HepG2 (cell line): ENCODE measurements around the gene MAB21L4. TPM values are rescaled to one million over a fixed set of nuclear protein-coding genes. Genes with fewer than 3 reads are reported as not detected.
A peak's percentile ranks its signal among the peaks of the same experiment; 100 is the strongest.

ENCODE experiments used
- ATF6 ChIP-seq: sonication (generic); formaldehyde crosslinking; conservative IDR thresholded peaks from 2 replicates; pipeline ENCODE4 v1.4.0; 2020; ENCODE audit warnings: missing genetic modification reagents
- BORCS8-MEF2B ChIP-seq: sonication (generic); formaldehyde crosslinking; IDR thresholded peaks from 2 replicates; pipeline ENCODE4 v1.8.0; 2022; ENCODE audit warnings: mild to moderate bottlenecking, missing genetic modification reagents
- CENPX ChIP-seq: sonication (generic); formaldehyde crosslinking; IDR thresholded peaks from 2 replicates; pipeline ENCODE4 v1.9.0; 2021; ENCODE audit warnings: mild to moderate bottlenecking, missing genetic modification reagents, moderate library complexity
- ETV5 ChIP-seq: IDR thresholded peaks from 2 replicates; pipeline ENCODE4 v1.6.1; 2018; ENCODE audit warnings: missing biosample characterization, missing genetic modification reagents, inconsistent platforms, borderline replicate concordance
- HIVEP1 ChIP-seq: sonication (generic); formaldehyde crosslinking; IDR thresholded peaks from 2 replicates; pipeline ENCODE4 v1.4.0; 2020; ENCODE audit warnings: mild to moderate bottlenecking, missing genetic modification reagents
- ISL2 ChIP-seq: sonication (generic); formaldehyde crosslinking; IDR thresholded peaks from 2 replicates; pipeline ENCODE4 v1.5.0; 2020; ENCODE audit warnings: missing genetic modification reagents
- MYC ChIP-seq: sonication (generic); formaldehyde crosslinking; IDR thresholded peaks from 2 replicates; pipeline ENCODE4 v1.9.0; 2021; ENCODE audit warnings: missing genetic modification reagents, borderline replicate concordance
- NONO ChIP-seq, 2 experiments: fragments of 450-650 bp in 1 of 2; sonication (generic) in 1 of 2; formaldehyde crosslinking in 1 of 2; IDR thresholded peaks in 1 of 2; conservative IDR thresholded peaks in 1 of 2; 2 replicates each; pipeline versions ENCODE4 v1.6.1 to v1.8.0; 2017 to 2022; ENCODE audit warnings: mild to moderate bottlenecking in 1 of 2, missing genetic modification reagents in 1 of 2, moderate library complexity in 1 of 2
- PATZ1 ChIP-seq: sonication (generic); formaldehyde crosslinking; IDR thresholded peaks from 2 replicates; pipeline ENCODE4 v1.4.0; 2020; ENCODE audit warnings: missing genetic modification reagents
- RBM39 ChIP-seq: fragments of 200-400 bp; formaldehyde crosslinking; IDR thresholded peaks from one replicate; pipeline ENCODE4 v1.6.1; 2018; ENCODE audit warnings: antibody characterized with exemption, mild to moderate bottlenecking, low read depth, low read length; ENCODE audit not compliant: poor library complexity, severe bottlenecking
- RELA ChIP-seq: sonication (generic); formaldehyde crosslinking; IDR thresholded peaks from 2 replicates; pipeline ENCODE4 v1.4.0; 2020; ENCODE audit warnings: missing genetic modification reagents
- RXRA ChIP-seq: sonication (generic); formaldehyde crosslinking; IDR thresholded peaks from 2 replicates; pipeline ENCODE4 v1.5.1; 2020; ENCODE audit warnings: missing genetic modification reagents
- SALL1 ChIP-seq: sonication (generic); formaldehyde crosslinking; IDR thresholded peaks from 2 replicates; pipeline ENCODE4 v1.8.0; 2022; ENCODE audit warnings: mild to moderate bottlenecking, missing genetic modification reagents
- SMC3 ChIP-seq: IDR thresholded peaks from 2 replicates; pipeline ENCODE4 v1.6.1; 2011; ENCODE audit warnings: low read length, improper control_type of control experiment
- ZBTB7A ChIP-seq: sonication (generic); formaldehyde crosslinking; IDR thresholded peaks from 2 replicates; pipeline ENCODE4 v1.8.0; 2022; ENCODE audit warnings: mild to moderate bottlenecking, missing genetic modification reagents
- ZC3H13 ChIP-seq: sonication (generic); formaldehyde crosslinking; IDR thresholded peaks from 2 replicates; pipeline ENCODE4 v1.8.1; 2023; ENCODE audit warnings: mild to moderate bottlenecking, missing genetic modification reagents, moderate library complexity
- ZNF326 ChIP-seq: sonication (generic); formaldehyde crosslinking; IDR thresholded peaks from 2 replicates; pipeline ENCODE4 v1.4.0; 2020; ENCODE audit warnings: missing genetic modification reagents, borderline replicate concordance
- ZNF646 ChIP-seq: sonication (generic); formaldehyde crosslinking; IDR thresholded peaks from 2 replicates; pipeline ENCODE4 v1.9.0; 2021; ENCODE audit warnings: mild to moderate bottlenecking, missing genetic modification reagents
- ZNF878 ChIP-seq: sonication (generic); formaldehyde crosslinking; IDR thresholded peaks from 2 replicates; pipeline ENCODE4 v1.8.1; 2023; ENCODE audit warnings: mild to moderate bottlenecking, missing genetic modification reagents, moderate library complexity
- polyA plus RNA-seq, 8 experiments: library from polyadenylated mRNA; depleted of rRNA in 3 of 8; stranded (reverse) in 7 of 8; unstranded in 1 of 8; fragments of >200 nt; fragmentation: Illumina TruSeq in 4 of 8; extraction: Trizol in 4 of 8; gene quantifications; 2 replicates each; pipeline versions ENCODE4 v1.2.1 to v1.2.3, GENCODE V29; 2011 to 2016; ENCODE audit warnings: low read depth in 4 of 8, missing spikeins in 1 of 8, mixed read lengths in 1 of 8; ENCODE audit not compliant: insufficient read depth in 1 of 8
- total RNA-seq, 5 experiments: library from RNA; depleted of rRNA; stranded (reverse); fragments of >200 nt; fragmentation: Illumina TruSeq; extraction: Trizol; gene quantifications; 2 replicates each; pipeline ENCODE4 v1.2.3, GENCODE V29; 2016; ENCODE audit warnings: low read depth in 1 of 5

The MAB21L4 gene
- total and polyA plus RNA-seq, 2 of the 13 experiments (the other 11 are each of a cell fraction or from before 2014, with no cell fraction given), result 3.0 to 14.0 TPM

GRCh38 chr2:240876475-240877251 lies 19.3 kb downstream of the MAB21L4 start (continued):
- TF ChIP-seq RBM39, result peak; percentile 93
- no peak for TF ChIP-seq ZNF646 (CRISPR knock-in tag)
- TF ChIP-seq SALL1 (CRISPR knock-in tag), result peak; percentile 97
- no peak for TF ChIP-seq ZNF878
- TF ChIP-seq MYC (CRISPR knock-in tag), result peak; percentile 98
- TF ChIP-seq RELA (CRISPR knock-in tag), result no peak; the same call in 1 of the 2 replicates
- TF ChIP-seq PATZ1 (CRISPR knock-in tag), result peak; percentile 81
- TF ChIP-seq ISL2, result peak; percentile 65
- peak; percentile 63; the same call in 1 of the 2 replicates for TF ChIP-seq ZBTB7A (CRISPR knock-in tag)
- peak; percentile 91; the same call in 1 of the 2 replicates for TF ChIP-seq ETV5 (CRISPR knock-in tag)
- no peak for TF ChIP-seq CENPX (CRISPR knock-in tag)
- TF ChIP-seq HIVEP1 (CRISPR knock-in tag), result peak; percentile 85
- TF ChIP-seq ZC3H13 (CRISPR knock-in tag), result peak; percentile 87; the same call in 1 of the 2 replicates
- TF ChIP-seq ATF6, result no peak
- peak; percentile 84 for TF ChIP-seq RXRA (CRISPR knock-in tag)
- no peak for TF ChIP-seq NONO (IDR thresholded peaks at IDR 0.05)
- TF ChIP-seq NONO (CRISPR knock-in tag; conservative IDR thresholded peaks at IDR 0.05), result peak; percentile 86
- peak; percentile 92 for TF ChIP-seq BORCS8-MEF2B
- TF ChIP-seq SMC3, result no peak
- no peak for TF ChIP-seq ZNF326
